Skin epidermis (tissue), 12 donors: ENCODE measurements around the gene WIPF2.
"Not testable (repeated sequence)": the region's sequence is repeated elsewhere in the genome, so short reads cannot be mapped to it uniquely, and the experiment has no call there.

Experiments
- H3K27ac ChIP-seq, 21 experiments: fragments of 200-600 bp; sonication (generic) in 11 of 21; one replicate each; pipeline ENCODE4 v1.5.0; 2020; ENCODE audit warnings: mild to moderate bottlenecking in 3 of 21, inconsistent platforms in 2 of 21, moderate library complexity in 2 of 21
- H3K4me3 ChIP-seq, 7 experiments: fragments of 200-600 bp; sonication (generic) in 2 of 7; one replicate each; pipeline ENCODE4 v1.5.0; 2020; ENCODE audit warnings: inconsistent platforms in 2 of 7, mild to moderate bottlenecking in 2 of 7, moderate library complexity in 1 of 7

Gene WIPF2

DNA sequence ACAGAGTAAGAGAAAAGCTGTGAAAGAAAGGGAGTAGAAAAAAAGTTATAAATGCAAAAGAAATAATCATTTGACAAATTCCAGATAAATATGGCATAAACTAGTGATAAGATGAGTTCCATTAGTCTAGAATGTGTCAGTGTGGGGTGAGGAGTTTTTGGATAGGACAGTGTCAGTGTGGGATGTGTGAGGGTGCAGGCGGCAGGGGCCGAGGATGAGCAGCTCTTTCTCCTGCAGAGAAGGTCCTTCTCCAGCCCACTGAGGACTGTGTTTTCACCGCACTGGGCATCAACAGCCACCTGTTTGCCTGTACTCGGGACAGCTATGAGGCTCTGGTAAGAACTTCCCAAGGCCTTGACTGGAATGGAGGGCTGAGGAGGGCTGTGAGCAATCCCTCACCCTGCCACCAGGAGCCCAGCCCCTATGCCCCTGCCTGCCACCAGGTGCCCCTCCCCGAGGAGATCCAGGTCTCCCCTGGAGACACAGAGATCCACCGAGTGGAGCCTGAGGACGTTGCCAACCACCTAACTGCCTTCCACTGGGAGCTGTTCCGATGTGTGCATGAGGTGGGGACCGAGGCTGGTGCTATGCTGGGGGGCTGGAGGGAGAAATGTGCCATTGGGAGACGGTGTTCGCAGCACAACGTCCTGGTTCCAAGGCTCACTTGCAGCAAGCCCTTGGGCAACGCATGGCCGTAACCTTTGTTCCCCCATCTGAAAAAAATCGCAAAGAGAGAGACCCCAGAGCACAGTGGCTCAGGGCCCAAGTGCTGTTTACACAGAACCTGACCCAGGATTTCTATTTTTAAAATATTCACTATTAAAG lies 28.7 kb upstream of the WIPF2 start:
- H3K4me3 ChIP-seq: peak overlapping the region in 3 of 7 experiments; percentile 42 to 59 (median 44)
- peak overlapping the region in 4 of 21 experiments; percentile 5 to 61 (median 42) for H3K27ac ChIP-seq

GRCh38 chr17:40191237-40192208 lies 27.6 kb upstream of the WIPF2 start:
- H3K4me3 ChIP-seq: peak overlapping the region; percentile 39 to 59 (median 42)

GRCh38 chr17:40192961-40193360 lies 26.1 kb upstream of the WIPF2 start:
- H3K27ac ChIP-seq: peak overlapping the region in 1 of 21 experiments; percentile 7
- H3K4me3 ChIP-seq: no peak overlapping the region

More at GRCh38 chr17:40191237-40192208, 27.6 kb upstream of the WIPF2 start:
- peak overlapping the region in 14 of 21 experiments; percentile 5 to 61 (median 48) for H3K27ac ChIP-seq

DNA sequence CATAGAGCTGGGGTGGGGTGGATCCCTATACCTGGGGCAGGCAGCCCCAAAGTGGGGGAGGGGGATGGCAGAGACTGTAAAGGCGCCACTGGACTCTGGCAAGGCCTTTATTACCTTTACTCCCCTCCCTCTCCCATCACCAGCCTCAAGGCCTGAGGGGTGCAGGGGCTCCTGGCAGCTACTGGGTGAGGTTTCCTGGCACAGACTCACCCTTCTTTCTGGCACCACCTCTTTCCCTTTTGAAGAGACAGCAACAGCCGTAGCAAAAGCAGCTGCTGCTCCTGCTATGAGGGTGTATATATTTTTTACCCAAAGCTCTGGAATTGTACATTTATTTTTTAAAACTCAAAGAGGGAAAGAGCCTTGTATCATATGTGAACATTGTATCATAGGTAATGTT lies 24.3 kb upstream of the WIPF2 start:
- peak overlapping the region in 2 of 21 experiments; percentile 5 to 53 for H3K27ac ChIP-seq
- H3K4me3 ChIP-seq: no peak overlapping the region

DNA sequence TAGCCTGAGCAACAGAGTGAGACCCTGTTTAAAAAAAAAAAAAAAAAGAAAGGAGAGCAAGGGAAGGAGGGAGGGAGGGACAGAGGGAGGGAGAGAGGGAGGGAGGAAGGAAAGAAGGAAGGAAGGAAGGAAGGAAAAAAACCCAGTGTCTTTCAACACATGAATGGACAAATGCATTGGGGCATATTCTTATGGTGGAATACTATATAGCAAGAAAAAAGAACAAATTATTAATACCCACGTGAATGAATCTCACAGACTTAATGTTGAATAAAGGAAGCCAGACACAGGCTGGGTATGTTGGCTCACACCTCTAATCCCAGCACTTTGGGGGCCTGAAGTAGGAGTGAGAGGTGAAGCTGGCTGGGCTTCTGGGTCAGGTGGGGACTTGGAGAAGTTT lies 21.6 kb upstream of the WIPF2 start:
- H3K27ac ChIP-seq: no peak overlapping the region
- no peak overlapping the region for H3K4me3 ChIP-seq

- not testable (repeated sequence) for H3K27ac ChIP-seq, H3K4me3 ChIP-seq
These were observed 21.1 kb upstream of the WIPF2 start for GRCh38 chr17:40197965-40198456.

DNA sequence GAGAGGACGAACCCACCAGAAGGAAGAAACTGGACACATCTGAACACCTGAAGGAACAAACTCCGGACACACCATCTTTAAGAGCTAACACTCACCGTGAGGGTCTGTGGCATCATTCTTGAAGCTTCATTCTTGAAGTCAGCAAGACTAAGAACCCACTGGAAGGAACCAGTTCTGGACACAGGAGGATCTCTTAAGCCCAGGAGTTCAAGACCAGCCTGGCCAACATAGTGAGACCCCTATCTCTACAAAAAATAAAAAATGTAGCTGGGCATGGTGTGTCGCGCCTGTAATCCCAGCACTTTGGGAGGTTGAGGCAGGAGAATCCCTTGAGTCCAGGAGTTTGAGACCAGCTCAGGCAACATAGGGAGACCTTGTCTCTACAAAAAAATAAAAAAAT lies 20.5 kb upstream of the WIPF2 start:
- Histone ChIP-seq H3K27ac (no peak overlapping the region), H3K4me3 (no peak overlapping the region)

DNA sequence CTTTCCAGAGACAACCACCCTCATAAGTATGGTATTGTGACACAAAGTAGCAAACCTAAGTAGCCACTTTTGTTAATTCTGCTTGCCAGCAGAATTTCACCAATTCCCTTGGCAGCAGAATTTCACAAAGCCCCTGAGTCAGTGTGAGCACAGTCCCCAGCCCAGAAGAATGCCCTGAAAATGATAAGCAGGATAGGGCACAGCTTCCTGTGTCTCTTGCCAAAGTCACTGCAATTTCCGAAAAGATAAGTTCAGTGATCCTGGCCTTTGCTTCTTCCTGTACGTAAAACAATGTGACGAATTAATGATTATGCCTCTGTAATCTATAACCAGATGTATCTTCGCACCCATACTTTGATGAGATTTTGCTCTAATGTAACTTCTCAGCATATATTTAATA lies 16.0 kb upstream of the WIPF2 start:
- H3K27ac ChIP-seq: no peak overlapping the region
- H3K4me3 ChIP-seq: no peak overlapping the region

DNA sequence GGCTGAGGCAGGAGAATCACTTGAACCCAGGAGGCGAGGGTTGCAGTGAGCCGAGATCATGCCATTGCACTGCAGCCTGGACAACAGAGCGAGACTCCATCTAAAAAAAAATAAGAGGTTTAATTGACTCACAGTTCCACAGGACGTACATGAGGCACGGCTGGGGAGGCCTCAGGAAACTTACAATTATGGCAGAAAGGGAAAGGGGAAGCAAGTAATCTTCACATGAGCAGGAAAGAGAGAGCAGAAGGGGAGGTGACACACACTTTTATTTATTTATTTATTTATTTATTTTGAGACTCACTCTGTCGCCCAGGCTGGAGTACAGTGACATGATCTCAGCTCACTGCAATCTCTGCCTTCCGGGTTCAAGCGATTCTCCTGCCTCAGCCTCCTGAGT lies 12.9 kb upstream of the WIPF2 start:
- not testable (repeated sequence) for H3K4me3 ChIP-seq, H3K27ac ChIP-seq

DNA sequence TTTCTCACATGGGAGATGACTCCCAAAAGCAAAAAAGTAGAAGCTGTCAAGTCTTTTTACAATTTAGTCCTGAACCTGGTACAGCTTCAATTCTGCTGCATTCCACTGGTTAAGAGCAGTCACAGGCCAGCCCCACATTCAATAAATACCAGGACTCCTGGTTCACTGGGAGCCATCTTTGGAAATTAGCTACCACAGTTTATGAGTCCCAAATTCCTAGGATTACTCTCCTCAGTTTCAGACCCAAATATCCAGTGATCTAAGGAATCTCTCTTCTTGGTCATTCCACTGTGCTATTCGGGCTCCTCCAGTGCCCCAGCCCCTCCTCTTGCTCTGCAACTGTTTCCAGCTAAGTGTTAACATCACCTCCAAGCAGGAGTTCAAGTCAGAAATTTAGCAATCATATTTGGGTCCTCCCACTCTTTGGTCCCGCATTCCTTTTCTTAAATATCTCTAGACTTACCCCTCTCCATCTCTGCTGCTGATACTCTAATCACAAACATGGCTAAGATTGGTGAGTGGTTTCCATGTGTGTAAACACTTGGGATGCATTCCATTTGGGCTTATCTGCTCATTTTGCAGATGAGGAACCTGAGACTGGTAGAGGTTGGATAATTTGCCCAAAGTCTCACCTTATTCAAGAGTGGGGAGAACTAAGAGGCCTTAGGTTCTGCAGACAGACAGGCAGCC lies 9.6 kb upstream of the WIPF2 start:
- Histone ChIP-seq H3K27ac (no peak overlapping the region), H3K4me3 (no peak overlapping the region)

DNA sequence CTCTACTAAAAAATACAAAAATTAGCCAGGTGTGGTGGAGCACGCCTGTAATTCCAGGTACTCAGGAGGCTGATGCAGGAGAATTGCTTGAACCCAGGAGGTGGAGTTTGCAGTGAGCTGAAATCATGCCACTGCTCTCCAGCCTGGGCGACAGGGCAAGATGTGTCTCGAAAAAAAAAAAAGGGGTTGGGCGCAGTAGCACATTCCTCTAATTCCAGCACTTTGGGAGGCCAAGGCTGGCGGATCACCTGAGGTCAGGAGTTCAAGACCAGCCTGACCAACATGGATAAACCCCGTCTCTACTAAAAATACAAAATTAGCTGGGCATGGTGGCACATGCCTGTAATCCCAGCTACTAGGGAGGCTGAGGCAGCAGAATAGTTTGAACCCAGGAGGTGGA lies 5.2 kb upstream of the WIPF2 start:
- not testable (repeated sequence) for H3K27ac ChIP-seq, H3K4me3 ChIP-seq

DNA sequence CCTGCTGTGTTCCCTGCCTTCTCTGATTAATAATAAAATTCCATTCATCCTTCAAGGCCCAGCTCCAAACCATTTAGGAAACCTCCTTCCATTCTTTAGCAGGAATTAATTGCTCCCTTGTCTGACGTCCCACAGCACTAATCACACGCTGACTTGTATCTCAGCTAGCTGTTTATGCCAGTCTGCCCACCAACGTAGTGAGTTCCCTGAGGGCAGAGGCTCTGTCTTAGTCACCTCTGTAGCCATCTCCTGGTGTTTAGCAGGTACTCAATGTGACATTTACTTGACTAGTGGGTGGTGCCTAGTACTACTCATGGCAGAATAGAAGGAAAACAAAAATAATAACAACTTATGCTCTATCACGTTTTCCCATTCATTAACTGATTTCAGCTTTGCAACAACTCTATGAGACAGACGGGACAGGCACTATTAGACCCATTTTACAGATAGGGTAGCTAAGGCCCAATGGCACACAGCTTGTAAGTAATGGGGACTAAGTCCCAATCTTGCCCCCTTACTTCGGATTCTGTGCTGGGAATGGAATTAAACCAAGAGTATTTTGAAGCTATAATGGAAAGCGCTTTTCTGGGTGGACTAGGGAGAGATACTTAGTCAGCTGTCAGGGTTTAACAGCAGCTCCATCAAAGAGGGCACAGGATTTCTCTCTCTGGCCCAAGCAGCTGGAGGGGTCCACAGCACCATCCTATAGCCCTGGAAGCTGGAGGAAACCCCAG lies 931 bp upstream of the WIPF2 start:
- H3K27ac ChIP-seq: peak overlapping the region in 18 of 21 experiments; percentile 79 to 97 (median 92)
- H3K4me3 ChIP-seq: peak overlapping the region in 4 of 7 experiments; percentile 60 to 73 (median 68)

GRCh38 chr17:40219594-40220338 lies 662 bp downstream of the WIPF2 start:
- H3K4me3 ChIP-seq: peak overlapping the region; percentile 60 to 86 (median 71)
- peak overlapping the region; percentile 65 to 97 (median 90) for H3K27ac ChIP-seq

GRCh38 chr17:40224718-40225550 lies 5.8 kb downstream of the WIPF2 start:
- H3K27ac ChIP-seq: peak overlapping the region in 14 of 21 experiments; percentile 0 to 69 (median 34)
- no peak overlapping the region for H3K4me3 ChIP-seq

- H3K27ac ChIP-seq, H3K4me3 ChIP-seq: not testable (repeated sequence)
These were observed 10.0 kb downstream of the WIPF2 start for GRCh38 chr17:40229146-40229545.

DNA sequence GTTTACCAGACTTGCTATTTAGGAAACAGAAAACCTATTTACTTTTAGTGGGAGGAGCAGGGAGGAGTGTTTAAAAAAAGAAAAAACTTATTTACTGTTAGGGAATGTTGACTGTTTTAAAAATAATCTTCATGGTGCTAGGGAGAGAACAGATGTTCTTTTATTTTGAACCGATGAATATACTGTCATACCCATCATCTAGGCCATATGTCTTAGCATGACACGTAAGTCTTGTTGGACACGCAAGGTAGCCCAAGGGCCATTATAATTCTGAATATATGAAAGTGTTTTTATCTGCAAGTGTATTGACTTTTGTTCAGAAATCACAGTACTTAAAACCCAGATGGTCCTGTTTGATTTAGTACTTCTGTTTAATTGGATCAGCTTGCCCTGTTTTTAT lies 11.6 kb downstream of the WIPF2 start:
- H3K4me3 ChIP-seq: no peak overlapping the region
- H3K27ac ChIP-seq: no peak overlapping the region

DNA sequence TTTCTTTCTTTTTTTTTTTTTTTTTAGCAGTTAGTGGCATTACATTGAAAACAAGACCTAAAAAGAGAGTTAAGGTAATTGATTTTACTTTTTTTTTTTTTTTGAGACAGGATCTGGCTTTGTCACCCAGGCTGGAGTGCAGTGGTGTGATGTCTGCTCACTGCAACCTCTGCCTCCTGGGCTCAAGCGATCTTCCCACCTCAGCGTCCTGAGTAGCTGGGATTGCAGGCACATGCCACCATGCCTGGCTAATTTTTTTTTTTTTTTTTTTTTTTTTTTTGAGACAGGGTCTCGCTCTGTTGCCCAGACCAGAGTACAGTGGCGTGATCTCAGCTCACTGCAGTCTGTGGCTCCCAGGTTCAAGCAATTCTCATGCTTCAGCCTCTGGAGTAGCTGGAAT lies 12.8 kb downstream of the WIPF2 start:
- H3K4me3 ChIP-seq, H3K27ac ChIP-seq: not testable (repeated sequence)
